H1 (cell line): ENCODE results near the gene TSPAN6. TPM values are rescaled to one million over a fixed set of nuclear protein-coding genes. Genes with fewer than 3 reads are reported as not detected.

Experiments used
- CREB1 ChIP-seq: IDR thresholded peaks from 2 replicates; pipeline ENCODE4 v1.6.1; 2012; ENCODE audit warnings: inconsistent platforms
- CTBP2 ChIP-seq: IDR thresholded peaks from 2 replicates; pipeline ENCODE4 v1.7.0; 2011; ENCODE audit warnings: borderline replicate concordance, mild to moderate bottlenecking, moderate library complexity, mixed read lengths, low read length; ENCODE audit not compliant: insufficient read depth, insufficient read length
- E2F6 ChIP-seq: IDR thresholded peaks from 2 replicates; pipeline ENCODE4 v1.6.1; 2012; ENCODE audit warnings: inconsistent platforms
- POLR2AphosphoS5 ChIP-seq: IDR thresholded peaks from 2 replicates; pipeline ENCODE4 v1.6.1; 2011; ENCODE audit warnings: low read depth, low read length
- RFX5 ChIP-seq: IDR thresholded peaks from 2 replicates; pipeline ENCODE4 v1.6.1; 2011; ENCODE audit warnings: low read depth, low read length, improper control_type of control experiment, borderline replicate concordance
- SIRT6 ChIP-seq: IDR thresholded peaks from one replicate; pipeline ENCODE4 v1.7.1; 2012; ENCODE audit warnings: low read length, inconsistent platforms
- SP4 ChIP-seq: IDR thresholded peaks from 2 replicates; pipeline ENCODE4 v1.6.1; 2012; ENCODE audit warnings: low read length, inconsistent platforms
- SUZ12 ChIP-seq: fragments of 200-600 bp; sonication (generic); IDR thresholded peaks from 2 replicates; pipeline ENCODE4 v1.6.1; 2012; ENCODE audit warnings: mild to moderate bottlenecking, inconsistent platforms, low read length, moderate library complexity, mixed read lengths
- ZNF274 ChIP-seq: IDR thresholded peaks from 2 replicates; pipeline ENCODE4 v1.7.0; 2012; ENCODE audit warnings: low read length, borderline replicate concordance; ENCODE audit errors: extremely low read depth
- polyA plus RNA-seq, 7 experiments: library from polyadenylated mRNA; depleted of rRNA in 3 of 7; stranded (reverse) in 5 of 7; unstranded in 2 of 7; fragments of >200 nt in 5 of 7; fragments of 200-250 nt in 2 of 7; gene quantifications; 1 replicate in 5 of 7; 2 replicates in 1 of 7; 4 replicates in 1 of 7; pipeline versions ENCODE4 v1.2.1 to v1.2.3, GENCODE V29; 2011 to 2013; ENCODE audit warnings: missing spikeins in 2 of 7, mixed read lengths in 2 of 7
- total RNA-seq: library from RNA; stranded (reverse); fragmentation: NEBNext Ultra II Directional; extraction: Animal tissue kit (Norgen Biotek cat#: 25700); gene quantifications from 2 replicates; pipeline ENCODE4 v1.2.1, GENCODE V29; 2021
- TF ChIP-seq, protein P1 (sequence below): fragments of 300-600 bp; sonication (generic); IDR thresholded peaks from 2 replicates; pipeline ENCODE4 v1.7.1; 2012; ENCODE audit warnings: low read length, moderate library complexity, mild to moderate bottlenecking, inconsistent platforms; ENCODE audit not compliant: insufficient replicate concordance

The TSPAN6 gene
- total and polyA plus RNA-seq, 2 of the 8 experiments (the other 6 are each of a cell fraction or from before 2014, with no cell fraction given), result 58.1 to 67.7 TPM

GRCh38 chrX:100643956-100644860 lies 7.6 kb upstream of the TSPAN6 start, which contains the start of gene SRPX2 (continued):
- TF ChIP-seq, protein P1, sequence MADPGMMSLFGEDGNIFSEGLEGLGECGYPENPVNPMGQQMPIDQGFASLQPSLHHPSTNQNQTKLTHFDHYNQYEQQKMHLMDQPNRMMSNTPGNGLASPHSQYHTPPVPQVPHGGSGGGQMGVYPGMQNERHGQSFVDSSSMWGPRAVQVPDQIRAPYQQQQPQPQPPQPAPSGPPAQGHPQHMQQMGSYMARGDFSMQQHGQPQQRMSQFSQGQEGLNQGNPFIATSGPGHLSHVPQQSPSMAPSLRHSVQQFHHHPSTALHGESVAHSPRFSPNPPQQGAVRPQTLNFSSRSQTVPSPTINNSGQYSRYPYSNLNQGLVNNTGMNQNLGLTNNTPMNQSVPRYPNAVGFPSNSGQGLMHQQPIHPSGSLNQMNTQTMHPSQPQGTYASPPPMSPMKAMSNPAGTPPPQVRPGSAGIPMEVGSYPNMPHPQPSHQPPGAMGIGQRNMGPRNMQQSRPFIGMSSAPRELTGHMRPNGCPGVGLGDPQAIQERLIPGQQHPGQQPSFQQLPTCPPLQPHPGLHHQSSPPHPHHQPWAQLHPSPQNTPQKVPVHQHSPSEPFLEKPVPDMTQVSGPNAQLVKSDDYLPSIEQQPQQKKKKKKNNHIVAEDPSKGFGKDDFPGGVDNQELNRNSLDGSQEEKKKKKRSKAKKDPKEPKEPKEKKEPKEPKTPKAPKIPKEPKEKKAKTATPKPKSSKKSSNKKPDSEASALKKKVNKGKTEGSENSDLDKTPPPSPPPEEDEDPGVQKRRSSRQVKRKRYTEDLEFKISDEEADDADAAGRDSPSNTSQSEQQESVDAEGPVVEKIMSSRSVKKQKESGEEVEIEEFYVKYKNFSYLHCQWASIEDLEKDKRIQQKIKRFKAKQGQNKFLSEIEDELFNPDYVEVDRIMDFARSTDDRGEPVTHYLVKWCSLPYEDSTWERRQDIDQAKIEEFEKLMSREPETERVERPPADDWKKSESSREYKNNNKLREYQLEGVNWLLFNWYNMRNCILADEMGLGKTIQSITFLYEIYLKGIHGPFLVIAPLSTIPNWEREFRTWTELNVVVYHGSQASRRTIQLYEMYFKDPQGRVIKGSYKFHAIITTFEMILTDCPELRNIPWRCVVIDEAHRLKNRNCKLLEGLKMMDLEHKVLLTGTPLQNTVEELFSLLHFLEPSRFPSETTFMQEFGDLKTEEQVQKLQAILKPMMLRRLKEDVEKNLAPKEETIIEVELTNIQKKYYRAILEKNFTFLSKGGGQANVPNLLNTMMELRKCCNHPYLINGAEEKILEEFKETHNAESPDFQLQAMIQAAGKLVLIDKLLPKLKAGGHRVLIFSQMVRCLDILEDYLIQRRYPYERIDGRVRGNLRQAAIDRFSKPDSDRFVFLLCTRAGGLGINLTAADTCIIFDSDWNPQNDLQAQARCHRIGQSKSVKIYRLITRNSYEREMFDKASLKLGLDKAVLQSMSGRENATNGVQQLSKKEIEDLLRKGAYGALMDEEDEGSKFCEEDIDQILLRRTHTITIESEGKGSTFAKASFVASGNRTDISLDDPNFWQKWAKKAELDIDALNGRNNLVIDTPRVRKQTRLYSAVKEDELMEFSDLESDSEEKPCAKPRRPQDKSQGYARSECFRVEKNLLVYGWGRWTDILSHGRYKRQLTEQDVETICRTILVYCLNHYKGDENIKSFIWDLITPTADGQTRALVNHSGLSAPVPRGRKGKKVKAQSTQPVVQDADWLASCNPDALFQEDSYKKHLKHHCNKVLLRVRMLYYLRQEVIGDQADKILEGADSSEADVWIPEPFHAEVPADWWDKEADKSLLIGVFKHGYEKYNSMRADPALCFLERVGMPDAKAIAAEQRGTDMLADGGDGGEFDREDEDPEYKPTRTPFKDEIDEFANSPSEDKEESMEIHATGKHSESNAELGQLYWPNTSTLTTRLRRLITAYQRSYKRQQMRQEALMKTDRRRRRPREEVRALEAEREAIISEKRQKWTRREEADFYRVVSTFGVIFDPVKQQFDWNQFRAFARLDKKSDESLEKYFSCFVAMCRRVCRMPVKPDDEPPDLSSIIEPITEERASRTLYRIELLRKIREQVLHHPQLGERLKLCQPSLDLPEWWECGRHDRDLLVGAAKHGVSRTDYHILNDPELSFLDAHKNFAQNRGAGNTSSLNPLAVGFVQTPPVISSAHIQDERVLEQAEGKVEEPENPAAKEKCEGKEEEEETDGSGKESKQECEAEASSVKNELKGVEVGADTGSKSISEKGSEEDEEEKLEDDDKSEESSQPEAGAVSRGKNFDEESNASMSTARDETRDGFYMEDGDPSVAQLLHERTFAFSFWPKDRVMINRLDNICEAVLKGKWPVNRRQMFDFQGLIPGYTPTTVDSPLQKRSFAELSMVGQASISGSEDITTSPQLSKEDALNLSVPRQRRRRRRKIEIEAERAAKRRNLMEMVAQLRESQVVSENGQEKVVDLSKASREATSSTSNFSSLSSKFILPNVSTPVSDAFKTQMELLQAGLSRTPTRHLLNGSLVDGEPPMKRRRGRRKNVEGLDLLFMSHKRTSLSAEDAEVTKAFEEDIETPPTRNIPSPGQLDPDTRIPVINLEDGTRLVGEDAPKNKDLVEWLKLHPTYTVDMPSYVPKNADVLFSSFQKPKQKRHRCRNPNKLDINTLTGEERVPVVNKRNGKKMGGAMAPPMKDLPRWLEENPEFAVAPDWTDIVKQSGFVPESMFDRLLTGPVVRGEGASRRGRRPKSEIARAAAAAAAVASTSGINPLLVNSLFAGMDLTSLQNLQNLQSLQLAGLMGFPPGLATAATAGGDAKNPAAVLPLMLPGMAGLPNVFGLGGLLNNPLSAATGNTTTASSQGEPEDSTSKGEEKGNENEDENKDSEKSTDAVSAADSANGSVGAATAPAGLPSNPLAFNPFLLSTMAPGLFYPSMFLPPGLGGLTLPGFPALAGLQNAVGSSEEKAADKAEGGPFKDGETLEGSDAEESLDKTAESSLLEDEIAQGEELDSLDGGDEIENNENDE, result no peak
- TF ChIP-seq SUZ12, result no peak
- no peak for TF ChIP-seq CREB1
- no peak for TF ChIP-seq CTBP2
- no peak for TF ChIP-seq RFX5
- no peak for TF ChIP-seq E2F6
- TF ChIP-seq SP4, result no peak
- no peak for TF ChIP-seq ZNF274
- TF ChIP-seq SIRT6, result no peak
- TF ChIP-seq POLR2AphosphoS5, result no peak
